Kidney epithelial cell (primary cell): ENCODE results near the gene NEK6. TPM values are rescaled to one million over a fixed set of nuclear protein-coding genes. Genes with fewer than 3 reads are reported as not detected.

Experiments used
- DNase-seq: peaks from one replicate; pipeline ENCODE4 v3.0.0-alpha.2; 2010; ENCODE audit warnings: low read depth
- H3K27me3 ChIP-seq: 2 replicates; pipeline ENCODE4 v1.6.0; 2011; ENCODE audit warnings: low read length; ENCODE audit not compliant: control insufficient read depth, insufficient read depth
- H3K36me3 ChIP-seq: 2 replicates; pipeline ENCODE4 v1.5.1; 2011; ENCODE audit warnings: low read length; ENCODE audit not compliant: control insufficient read depth, insufficient read depth
- H3K4me3 ChIP-seq: 2 replicates; pipeline ENCODE4 v1.5.1; 2011; ENCODE audit warnings: low read depth, mild to moderate bottlenecking, control low read depth, low read length
- total RNA-seq: library from RNA; depleted of rRNA; stranded (reverse); fragments of >200 nt; gene quantifications from 2 replicates; pipeline ENCODE4 v1.2.3, GENCODE V29; 2015
- TF ChIP-seq, protein P1 (sequence below): IDR thresholded peaks from 2 replicates; pipeline ENCODE4 v1.5.1; 2011; ENCODE audit warnings: mild to moderate bottlenecking, moderate library complexity, low read length, control low read depth, inconsistent platforms; ENCODE audit not compliant: insufficient read depth, poor library complexity, severe bottlenecking

Gene NEK6
- total RNA-seq, 1 donor from 2014 or later: 17.8 TPM

DNA sequence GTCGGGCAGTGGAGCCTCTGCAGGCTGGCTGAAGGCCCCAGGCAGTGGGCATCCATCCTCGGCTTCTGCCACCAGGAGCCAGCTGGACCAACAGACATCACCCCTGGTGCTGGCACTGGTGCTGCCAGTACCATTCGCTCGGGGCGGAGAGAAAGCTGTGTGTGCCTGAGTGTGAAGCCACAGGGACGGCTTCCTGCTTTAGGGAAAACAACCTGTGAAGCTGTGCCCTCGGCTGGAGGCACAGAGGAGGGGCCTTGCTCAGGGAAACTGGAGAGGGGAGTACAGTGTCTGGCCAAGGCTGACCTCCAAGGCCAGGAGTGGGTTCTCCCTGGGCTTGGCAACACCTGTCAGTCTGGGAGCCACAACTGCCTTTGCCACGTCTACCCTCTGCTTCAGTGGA, 38.3 kb downstream of the NEK6 start:
- TF ChIP-seq, protein P1, sequence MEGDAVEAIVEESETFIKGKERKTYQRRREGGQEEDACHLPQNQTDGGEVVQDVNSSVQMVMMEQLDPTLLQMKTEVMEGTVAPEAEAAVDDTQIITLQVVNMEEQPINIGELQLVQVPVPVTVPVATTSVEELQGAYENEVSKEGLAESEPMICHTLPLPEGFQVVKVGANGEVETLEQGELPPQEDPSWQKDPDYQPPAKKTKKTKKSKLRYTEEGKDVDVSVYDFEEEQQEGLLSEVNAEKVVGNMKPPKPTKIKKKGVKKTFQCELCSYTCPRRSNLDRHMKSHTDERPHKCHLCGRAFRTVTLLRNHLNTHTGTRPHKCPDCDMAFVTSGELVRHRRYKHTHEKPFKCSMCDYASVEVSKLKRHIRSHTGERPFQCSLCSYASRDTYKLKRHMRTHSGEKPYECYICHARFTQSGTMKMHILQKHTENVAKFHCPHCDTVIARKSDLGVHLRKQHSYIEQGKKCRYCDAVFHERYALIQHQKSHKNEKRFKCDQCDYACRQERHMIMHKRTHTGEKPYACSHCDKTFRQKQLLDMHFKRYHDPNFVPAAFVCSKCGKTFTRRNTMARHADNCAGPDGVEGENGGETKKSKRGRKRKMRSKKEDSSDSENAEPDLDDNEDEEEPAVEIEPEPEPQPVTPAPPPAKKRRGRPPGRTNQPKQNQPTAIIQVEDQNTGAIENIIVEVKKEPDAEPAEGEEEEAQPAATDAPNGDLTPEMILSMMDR: no peak
- no peaks in the 10 kb centered on the region for H3K27me3 ChIP-seq
- no peak overlapping the region for H3K4me3 ChIP-seq
- H3K36me3 ChIP-seq: peaks cover 2% of the 10 kb centered on the region
- DNase-seq: no peak

DNA sequence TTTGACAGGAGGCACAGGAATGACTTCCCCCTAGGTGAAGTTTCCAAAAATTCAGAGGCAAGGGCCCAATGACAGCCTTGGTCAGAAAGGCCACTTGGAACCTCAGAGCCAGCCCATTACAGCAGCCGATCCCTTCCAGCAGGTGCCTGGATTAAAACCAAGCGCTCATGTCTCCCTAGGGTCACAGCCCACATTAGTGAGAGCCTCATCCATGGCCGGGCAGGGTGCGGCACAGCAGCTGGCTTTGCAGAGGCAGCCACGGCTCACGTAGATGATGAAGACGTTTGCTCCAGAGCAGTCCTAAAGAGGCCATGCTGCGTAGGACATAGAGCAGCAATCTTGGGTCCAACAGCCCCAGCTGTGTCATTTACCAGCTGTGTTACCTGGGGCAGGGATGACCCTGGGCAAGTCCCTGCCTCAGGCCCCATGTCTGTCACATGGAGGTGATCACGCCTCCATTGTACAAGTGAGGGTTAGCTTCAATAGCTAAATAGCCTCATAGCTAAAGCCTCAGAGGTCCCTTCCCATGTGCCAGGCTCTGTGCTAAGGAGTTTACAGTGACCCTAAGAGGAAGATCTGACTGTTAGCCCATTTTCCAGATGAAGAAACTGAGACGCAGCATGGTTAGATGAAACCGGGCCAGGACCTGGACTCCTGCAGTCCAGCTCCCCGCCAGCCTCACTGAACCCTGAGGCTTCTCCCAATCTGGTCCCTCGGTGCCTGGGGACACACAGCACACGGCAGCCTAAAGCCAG, 39.2 kb downstream of the NEK6 start:
- peaks cover 2% of the 10 kb centered on the region for H3K36me3 ChIP-seq
- H3K27me3 ChIP-seq: no peaks in the 10 kb centered on the region
- no peak overlapping the region for H3K4me3 ChIP-seq
- DNase-seq: no peak
- TF ChIP-seq, protein P1: no peak

DNA sequence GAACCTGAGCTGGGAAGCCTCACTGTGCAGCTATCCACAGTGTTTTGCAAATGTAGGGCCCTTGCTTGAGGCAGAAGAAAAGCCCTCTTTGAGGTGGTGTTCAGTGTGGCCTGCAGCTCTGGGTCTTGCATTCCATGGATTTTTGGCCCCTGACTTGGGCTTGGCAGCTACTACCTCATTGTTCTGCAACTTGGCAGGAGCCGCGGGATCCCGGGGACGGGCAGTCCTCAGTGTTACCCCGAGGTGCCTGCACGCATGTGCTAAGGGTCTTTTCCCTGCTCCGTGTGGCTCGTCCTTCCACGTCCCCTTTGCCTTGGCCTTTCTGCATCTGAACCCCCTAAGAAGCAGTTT, 39.8 kb downstream of the NEK6 start:
- H3K36me3 ChIP-seq: peaks cover 2% of the 10 kb centered on the region
- TF ChIP-seq, protein P1: no peak
- H3K27me3 ChIP-seq: no peaks in the 10 kb centered on the region
- no peak overlapping the region for H3K4me3 ChIP-seq
- DNase-seq: peak; percentile 86

DNA sequence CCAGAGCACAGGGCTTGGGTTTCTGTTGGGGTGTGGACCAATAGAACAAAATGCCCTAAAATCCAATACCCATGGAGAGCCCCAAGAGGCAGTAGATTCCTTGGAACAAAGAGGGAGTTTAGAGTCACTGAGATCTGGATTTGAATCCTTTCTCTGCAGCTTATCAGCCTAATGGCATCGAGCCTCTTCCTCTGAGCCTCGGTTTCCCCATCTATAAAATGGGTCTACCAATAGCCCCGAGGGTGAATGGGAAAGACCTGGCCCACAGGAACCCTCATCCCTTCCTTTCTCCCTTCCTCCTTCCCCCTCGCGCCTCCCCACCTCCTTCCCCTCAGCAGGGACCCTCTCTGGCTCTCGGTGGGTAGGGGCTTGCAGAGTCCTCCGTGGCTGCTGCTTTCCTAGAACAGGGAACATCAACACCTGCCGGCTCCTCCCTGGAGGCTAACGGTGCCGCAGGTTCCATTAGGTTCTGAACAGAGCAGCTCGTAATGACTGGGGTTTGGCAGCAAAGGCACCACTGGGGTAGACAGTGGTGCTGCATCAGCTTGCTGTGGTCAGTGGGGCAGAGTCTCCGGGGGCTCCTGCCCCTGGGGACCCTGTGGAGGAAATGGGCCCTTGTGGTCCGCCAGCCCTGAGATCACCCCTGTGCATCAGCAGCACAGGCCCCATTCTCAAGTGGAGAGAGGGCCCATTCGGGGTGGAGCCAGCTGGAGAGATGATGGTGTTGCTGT, 40.3 kb downstream of the NEK6 start:
- Histone ChIP-seq H3K4me3 (no peak overlapping the region), H3K36me3 (peaks cover 2% of the 10 kb centered on the region), H3K27me3 (no peaks in the 10 kb centered on the region)
- TF ChIP-seq, protein P1: no peak
- DNase-seq: no peak

DNA sequence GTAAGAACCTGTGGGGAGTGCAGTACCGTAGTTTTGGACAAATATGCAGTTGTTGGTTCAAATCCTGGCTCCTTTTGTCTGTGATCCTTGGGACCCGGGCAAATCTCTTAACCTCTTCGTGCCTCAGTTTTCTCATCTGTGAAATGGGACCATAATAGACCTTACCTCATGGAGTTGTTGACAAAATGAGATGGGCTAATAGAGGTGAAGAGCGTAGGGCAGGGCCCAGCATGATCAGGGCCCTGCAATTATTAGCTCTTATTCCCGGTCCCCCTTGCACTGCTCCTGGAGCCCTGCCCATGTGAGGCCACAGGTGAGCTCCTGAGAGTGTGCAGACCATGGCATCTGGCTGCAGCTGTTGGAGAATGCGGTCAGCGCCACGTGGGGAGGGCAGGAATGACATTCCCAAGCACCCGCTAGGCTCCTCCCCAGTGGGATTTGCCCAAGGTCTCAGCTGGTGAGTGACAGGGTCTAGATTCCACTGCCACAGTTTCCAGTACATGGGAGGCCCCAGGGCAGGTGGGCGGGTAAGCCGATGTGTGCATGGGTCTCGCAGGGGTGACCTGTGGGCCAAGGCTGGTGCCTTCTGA, 41.0 kb downstream of the NEK6 start:
- no peak for DNase-seq
- Histone ChIP-seq H3K27me3 (no peaks in the 10 kb centered on the region), H3K36me3 (peaks cover 2% of the 10 kb centered on the region), H3K4me3 (no peak overlapping the region)
- TF ChIP-seq, protein P1: no peak
